Bone marrow (tissue), 2 donors: ENCODE data around the gene ST6GALNAC3.

Experiments
- DNase-seq, 2 donors: peaks; one replicate each; lab custom pipeline; 2025; lab: John Stamatoyannopoulos, UW

Gene ST6GALNAC3

DNA sequence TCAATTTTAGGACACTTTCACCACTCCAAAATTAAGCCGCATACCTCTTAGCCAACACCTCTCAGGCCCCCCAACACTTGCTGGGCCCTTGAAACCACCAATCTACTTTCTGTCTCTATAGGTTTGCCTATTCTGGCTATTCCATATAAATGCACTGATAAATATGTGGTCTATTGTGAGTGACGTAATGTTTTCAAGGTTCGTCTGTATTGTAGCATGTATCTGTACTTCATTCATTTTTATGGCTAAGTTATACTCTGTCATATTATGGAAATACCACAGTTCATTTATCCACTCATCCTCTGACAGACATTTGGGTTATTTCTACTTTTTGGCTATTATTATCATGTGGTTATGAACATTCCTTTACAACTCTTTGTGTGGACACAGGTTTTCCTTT lies 432.8 kb downstream of the ST6GALNAC3 start:
- DNase-seq, result no peak

- DNase-seq, result no peak
Observed at GRCh38 chr1:76508871-76509270, 434.3 kb downstream of the ST6GALNAC3 start.

DNA sequence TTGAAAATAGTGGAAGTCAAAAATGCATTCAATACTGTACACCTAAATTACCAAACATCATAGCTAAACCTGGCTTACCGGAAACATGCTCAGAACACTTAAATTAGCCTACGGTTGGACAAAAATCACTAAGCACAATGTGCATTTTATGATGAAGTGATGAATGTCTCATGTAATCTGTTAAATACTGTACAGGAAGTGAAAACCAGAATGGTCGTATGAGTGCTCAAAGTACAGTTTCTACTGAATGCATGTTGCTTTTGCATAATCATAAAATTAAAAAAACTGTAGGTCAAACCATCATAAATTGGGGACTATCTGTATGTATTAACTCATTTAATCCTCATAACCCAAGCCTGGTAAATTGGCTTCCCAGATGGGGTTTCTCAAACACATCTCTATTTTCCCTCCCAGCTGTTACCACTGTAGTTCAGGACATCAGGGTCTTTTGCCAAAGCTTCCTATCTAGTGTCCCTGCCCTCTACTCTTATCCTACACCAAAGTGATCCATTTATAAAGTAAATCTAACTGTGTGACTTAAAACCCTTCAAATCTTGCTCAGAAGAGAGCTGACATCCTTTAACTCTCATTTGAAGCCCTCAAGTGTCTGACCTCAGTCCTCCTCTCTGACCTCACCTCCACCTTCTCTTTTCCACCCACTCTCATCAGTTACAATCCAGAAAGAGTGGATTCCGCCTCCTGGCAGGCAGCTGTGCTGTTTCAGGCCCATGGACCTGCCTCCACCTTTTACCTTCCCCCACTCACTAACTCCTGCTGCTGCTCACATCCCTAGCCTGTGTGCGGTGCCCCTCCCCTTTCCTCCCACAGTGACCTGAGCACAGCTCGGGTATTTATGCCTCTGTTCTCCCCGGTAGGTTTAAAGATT lies 436.4 kb downstream of the ST6GALNAC3 start:
- no peak for DNase-seq

DNA sequence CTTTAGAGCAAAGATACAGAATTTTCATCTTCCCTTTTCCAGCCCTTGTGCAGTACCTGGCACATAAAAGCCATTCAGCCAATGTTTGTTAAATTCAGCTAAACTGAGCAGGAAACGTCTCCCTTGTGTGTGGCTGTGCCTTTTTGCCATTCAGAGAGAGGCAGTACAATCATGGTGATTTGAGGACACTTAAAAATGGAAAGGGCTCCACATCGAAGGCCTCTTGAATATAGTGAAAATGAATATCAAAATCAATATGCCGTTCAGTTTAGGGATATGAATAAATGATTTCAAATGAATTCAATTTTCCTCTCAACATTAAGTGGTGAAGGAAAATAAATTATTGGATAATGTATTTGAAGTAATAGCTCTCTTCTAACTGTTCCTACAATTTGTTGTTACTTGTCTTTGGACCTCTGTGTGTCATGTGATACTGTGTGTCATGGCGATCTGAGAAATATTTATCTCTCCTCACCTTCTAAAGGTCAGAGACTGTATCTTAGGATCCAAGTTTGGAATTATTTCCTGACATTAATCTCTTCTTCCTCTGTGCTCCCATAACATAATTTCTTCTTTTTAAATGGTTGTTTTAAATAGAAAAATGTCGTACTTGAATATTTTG lies 437.1 kb downstream of the ST6GALNAC3 start:
- DNase-seq, result no peak

DNA sequence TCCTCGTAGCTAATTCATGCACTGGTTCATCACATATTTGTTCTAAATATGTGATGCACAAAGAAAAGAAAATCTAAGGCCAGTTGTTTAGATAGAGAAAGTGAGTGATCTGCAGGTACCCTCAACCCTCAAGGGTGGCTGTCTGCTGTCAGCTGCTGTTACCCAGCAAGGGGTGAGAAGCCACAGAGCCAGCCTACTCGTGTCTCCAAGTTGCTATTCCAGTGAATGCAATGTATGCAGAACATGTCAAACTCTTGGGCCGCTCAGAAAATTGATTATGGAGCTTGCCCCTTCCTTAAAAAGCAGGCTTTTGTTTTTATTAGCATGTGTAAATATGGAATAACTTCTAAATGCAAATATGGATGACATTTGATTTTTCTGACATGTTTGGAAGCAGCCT lies 456.4 kb downstream of the ST6GALNAC3 start:
- no peak for DNase-seq

DNA sequence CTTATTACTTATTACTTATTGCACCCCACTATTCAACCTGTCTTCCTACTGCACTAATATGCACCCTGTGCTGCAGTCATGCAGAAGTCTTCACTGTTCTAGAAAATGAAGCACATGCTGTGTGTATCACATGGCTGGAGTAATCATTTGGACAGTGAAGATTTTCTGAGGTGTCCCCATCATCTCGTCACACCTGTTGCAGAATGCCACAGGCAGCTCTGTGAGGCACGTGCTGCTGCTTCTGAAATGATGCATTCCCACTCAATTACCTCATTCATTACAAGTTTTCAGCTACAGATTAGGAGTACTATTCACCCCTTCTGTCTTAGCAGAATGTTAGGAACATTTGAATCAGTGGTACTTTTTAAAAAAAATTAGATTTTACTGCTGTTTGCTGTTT lies 467.1 kb downstream of the ST6GALNAC3 start:
- DNase-seq, result no peak

GRCh38 chr1:76542359-76542758 lies 467.8 kb downstream of the ST6GALNAC3 start:
- DNase-seq, result no peak

DNA sequence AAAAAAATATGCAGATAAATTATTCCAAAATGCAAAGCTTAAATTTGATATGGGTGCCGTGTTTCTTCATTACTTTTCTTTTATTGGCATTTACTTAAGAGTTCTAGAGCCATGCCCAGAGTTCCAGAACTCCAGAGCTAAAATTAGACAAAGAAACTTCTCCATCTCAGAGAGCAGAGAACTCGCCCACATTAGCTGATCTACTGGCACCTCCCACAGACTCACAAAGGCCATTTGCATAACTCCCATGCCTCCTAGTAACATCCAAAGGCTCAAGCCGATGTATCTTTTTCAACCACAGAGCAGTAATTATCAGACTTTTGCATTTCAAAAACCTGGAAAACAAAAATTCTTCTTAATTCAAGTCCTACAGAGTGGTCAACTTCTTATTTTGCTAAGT lies 468.9 kb downstream of the ST6GALNAC3 start:
- DNase-seq, result no peak

DNA sequence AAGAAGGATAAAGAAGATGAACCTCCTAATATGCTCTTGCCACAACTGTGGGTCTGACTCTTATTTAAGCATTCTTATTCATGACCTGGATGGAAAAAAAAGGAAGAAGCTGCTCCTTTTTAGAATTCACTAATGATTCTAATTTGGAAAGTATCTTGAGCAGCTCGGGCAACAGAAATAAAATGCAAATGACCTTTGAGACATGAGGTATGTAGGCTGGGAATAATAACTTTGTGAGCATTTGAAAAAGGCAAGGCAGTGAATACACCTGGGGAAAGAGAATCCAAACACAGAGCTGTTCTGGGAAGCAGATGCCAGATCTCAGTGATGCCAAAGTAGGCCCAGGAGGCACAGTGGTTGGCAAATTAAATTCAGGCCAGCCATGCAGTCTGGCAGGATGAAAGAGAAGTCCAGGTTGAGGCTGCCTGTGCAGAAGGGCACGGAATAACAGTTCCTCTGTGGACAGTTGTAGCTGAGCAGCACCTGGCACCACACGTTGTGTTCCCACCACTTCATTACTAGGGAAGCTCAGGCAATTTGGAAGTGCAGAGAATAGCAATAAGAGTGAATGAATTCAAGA lies 471.9 kb downstream of the ST6GALNAC3 start:
- no peak for DNase-seq

- DNase-seq, result no peak
Observed at GRCh38 chr1:76547916-76548315, 473.4 kb downstream of the ST6GALNAC3 start.

- DNase-seq, result no peak
Observed at GRCh38 chr1:76548513-76549100, 474.1 kb downstream of the ST6GALNAC3 start.

DNA sequence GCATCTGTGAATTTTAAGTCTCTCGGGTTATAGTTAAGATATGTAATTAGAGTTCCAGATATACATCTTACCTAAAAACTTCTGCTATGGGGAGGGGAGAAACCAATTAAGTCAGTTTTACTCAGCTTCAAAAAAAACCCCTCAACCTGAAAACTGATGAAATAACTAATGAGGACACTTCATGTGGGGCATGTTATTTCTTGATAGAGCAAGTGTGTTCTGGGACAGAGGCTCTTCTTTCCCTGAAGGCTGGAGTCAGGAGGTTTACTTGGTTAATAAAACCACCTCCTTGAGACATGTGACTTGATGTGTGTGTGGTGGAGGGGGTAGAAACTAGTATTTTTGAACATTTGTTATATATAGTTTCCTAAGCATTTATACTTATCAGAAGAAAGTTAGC lies 479.7 kb downstream of the ST6GALNAC3 start:
- no peak for DNase-seq

DNA sequence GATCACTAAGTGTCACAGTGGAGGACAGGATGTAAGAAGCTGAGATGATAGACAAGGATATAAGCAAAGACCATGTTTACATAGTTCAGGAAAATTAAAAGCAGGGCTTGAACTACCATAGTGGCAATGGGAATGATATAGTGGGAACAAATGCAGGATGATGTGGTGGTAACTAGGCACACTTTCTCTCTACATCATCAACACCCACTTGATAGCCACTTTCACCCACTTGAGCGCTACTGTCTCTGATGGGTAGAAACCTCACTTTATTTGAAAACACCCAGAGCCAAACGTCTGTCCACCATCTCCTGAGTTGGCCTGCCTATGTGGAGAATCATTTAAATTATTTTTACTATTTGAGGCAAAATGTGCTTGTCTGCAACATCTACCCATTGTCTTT lies 487.7 kb downstream of the ST6GALNAC3 start:
- no peak for DNase-seq

GRCh38 chr1:76568573-76569238 lies 494.2 kb downstream of the ST6GALNAC3 start:
- DNase-seq, result no peak

GRCh38 chr1:76571248-76571647 lies 496.7 kb downstream of the ST6GALNAC3 start:
- DNase-seq, result no peak

- no peak for DNase-seq
Observed at GRCh38 chr1:76572229-76572628, 497.7 kb downstream of the ST6GALNAC3 start.

DNA sequence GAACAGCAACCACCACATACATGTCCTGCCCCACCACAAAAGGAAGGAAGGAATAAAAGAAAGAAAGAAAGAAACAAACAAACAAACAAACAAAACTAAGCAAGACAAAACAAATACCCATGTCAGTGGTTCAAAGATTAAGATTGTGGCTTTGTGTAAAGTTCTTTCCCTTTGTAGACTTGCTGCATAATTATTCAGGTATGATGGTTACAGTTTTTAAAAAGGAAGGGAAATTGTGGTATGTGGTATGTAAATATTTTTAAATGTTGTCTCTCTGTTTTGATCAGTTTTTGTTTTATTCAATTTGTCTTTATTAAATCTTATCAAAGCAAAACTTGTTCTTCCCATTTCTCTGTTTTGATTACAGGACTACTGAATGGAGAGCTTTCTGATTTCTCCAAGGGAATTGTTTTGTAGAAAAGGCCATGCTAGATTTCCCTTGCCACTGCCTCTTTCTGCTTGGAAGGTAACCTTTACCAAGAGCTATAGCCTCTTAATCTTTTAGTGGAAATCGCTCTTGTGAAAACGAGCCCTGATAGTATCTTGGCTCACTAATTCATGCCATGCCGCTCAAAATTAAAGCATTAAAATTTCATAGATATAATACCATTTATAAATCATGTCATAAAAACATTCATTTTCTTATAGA lies 502.5 kb downstream of the ST6GALNAC3 start:
- DNase-seq, result no peak

GRCh38 chr1:76577525-76578185 lies 503.1 kb downstream of the ST6GALNAC3 start:
- no peak for DNase-seq

DNA sequence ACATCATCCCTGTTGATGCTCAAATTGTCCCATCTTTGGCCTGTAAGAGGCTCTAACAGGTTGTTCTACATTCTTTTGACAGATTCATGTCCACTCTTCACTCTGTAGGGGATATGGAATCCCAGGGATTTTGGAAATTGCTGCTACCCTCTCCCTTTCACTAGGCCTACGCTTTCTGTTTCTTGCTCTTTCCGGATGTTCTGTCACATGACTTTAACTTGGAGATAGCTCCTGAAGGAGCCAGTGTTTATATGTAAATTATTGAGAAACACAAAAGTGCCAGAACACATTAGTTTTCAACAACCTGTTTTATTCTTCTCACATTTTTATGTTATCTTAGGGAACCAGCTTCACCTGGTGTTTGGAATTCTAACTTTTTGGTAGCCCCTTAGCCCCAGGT lies 505.7 kb downstream of the ST6GALNAC3 start:
- DNase-seq, result no peak

DNA sequence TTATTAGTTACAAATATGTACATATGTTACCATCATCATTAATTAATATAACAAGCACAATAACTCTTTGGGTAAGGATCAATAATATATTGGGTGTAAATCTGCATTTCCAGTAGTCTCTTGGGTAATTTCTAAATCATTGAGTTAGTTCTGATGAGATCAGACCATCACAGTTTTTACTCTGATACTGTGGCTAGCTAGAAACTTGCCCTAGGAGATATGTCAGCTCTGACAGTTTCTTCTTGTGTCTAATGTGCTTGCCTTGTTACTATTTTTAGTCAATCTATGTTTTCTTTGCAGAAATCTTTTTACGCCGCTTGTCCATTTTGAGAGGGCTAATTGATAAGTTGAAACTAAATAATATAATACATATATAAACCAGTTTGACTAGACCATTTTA lies 507.2 kb downstream of the ST6GALNAC3 start:
- DNase-seq, result no peak

- DNase-seq, result no peak
Observed at GRCh38 chr1:76583235-76583868, 508.8 kb downstream of the ST6GALNAC3 start.
